Esophagus muscularis mucosa (tissue), 4 donors: ENCODE results near the gene PAQR7. TPM values are rescaled to one million over a fixed set of nuclear protein-coding genes. Genes with fewer than 3 reads are reported as not detected.

Experiments used
- DNase-seq: peaks from one replicate; pipeline ENCODE4 v3.0.0-alpha.2; 2017; ENCODE audit errors: extremely low spot score
- H3K27ac ChIP-seq, 4 donors: fragments of 200-600 bp; sonication (generic); replicated peaks in 1 of 4; 1 replicate in 3 of 4; 2 replicates in 1 of 4; pipeline ENCODE4 v1.5.1; 2016 to 2019; ENCODE audit warnings: mild to moderate bottlenecking in 1 of 4
- H3K27me3 ChIP-seq, 4 donors: fragments of 200-600 bp; sonication (generic); one replicate each; pipeline versions ENCODE4 v1.5.1 to v1.6.0; 2016 to 2019
- H3K36me3 ChIP-seq, 4 donors: fragments of 200-600 bp; sonication (generic); one replicate each; pipeline ENCODE4 v1.5.1; 2016 to 2019
- H3K4me1 ChIP-seq, 4 donors: fragments of 200-600 bp; sonication (generic); one replicate each; pipeline ENCODE4 v1.5.1; 2016 to 2019
- H3K4me3 ChIP-seq, 4 donors: fragments of 200-600 bp; sonication (generic); 1 replicate in 2 of 4; 2 replicates in 2 of 4; pipeline ENCODE4 v1.5.1; 2016 to 2019; ENCODE audit warnings: mild to moderate bottlenecking in 4 of 4, moderate library complexity in 1 of 4
- H3K9me3 ChIP-seq, 4 donors: fragments of 200-600 bp; sonication (generic); 1 replicate in 3 of 4; 2 replicates in 1 of 4; pipeline ENCODE4 v1.5.1; 2016 to 2019
- EP300 ChIP-seq: sonication (generic); formaldehyde crosslinking; IDR thresholded peaks from one replicate; pipeline ENCODE4 v1.6.1; 2017; ENCODE audit warnings: antibody characterized with exemption
- POLR2A ChIP-seq: fragments of 450-650 bp; IDR thresholded peaks from one replicate; pipeline ENCODE4 v1.6.1; 2017; ENCODE audit warnings: antibody characterized with exemption, moderate library complexity, mild to moderate bottlenecking, low read depth
- POLR2AphosphoS5 ChIP-seq, 2 donors: sonication (generic); formaldehyde crosslinking; IDR thresholded peaks; one replicate each; pipeline ENCODE4 v1.6.1; 2017; ENCODE audit warnings: antibody characterized with exemption in 2 of 2
- WGBS: methylation state at CpG from one replicate; pipeline ENCODE4 v1.1.5; 2018; 5-methylcytosine and 5-hydroxymethylcytosine counted together
- intact Hi-C: fragments of 100-400 bp; cut with DNase I; formaldehyde crosslinking; loops from one replicate; pipeline ENCODE4 v1.15.1; 2023
- total RNA-seq, 4 donors: library from RNA; depleted of rRNA; stranded (reverse); fragments of >200 nt; gene quantifications; one replicate each; pipeline versions ENCODE4 v1.1.0 to v1.2.1, GENCODE V29; 2016
- TF ChIP-seq, protein P1 (sequence below), 3 experiments: fragments of 200-600 bp in 2 of 3; fragments of 450-650 bp in 1 of 3; sonication (generic) in 2 of 3; IDR thresholded peaks; one replicate each; pipeline ENCODE4 v1.5.1; 2017 to 2019; ENCODE audit warnings: antibody characterized with exemption in 3 of 3, mild to moderate bottlenecking in 2 of 3, moderate library complexity in 1 of 3

PAQR7 gene
- total RNA-seq, 4 donors from 2014 or later = 4.6 to 9.3 (median 8.0) TPM

DNA sequence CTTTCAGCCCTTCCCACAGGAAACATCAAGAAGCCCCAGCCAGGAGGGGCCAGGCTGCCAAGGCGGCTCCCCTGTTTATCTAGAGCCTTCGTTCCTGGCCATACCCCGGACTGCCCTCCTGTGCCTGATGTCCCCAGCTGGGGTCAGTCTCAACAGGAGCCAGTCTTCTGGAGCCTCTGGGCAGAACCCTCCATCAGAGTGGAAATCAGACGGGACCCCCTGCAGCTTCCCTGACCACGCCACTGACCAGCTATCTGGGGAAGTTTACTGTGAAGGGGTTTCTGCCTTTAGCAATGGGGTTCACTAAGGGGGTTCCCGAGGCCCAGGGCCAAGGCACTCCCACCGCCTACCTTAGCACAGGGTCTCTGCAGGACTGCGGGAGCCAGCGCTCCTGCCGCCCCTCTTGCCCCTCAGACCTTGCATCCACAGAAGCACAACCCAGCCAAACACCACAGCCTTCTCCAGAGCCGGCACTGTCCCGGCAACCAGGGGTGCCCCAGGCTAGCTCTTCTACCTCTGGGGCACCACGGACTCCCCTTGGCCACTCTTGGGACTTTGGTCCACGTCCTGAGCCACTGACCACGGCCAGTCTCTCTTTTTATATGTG lies 59.3 kb downstream of the PAQR7 start:
- Histone ChIP-seq H3K36me3 (peaks cover 18 to 57% (median 55%) of the 10 kb centered on the region in 4 donors), H3K4me3 (no peak overlapping the region), H3K27me3 (no peaks in the 10 kb centered on the region), H3K4me1 (peaks cover 19 to 28% (median 23%) of the 10 kb centered on the region in 4 donors), H3K9me3 (no peaks in the 10 kb centered on the region), H3K27ac (no peak overlapping the region)
- TF ChIP-seq EP300 (no peak), POLR2AphosphoS5 (IDR thresholded peaks at IDR 0.05) (no peak), POLR2A (no peak)
- TF ChIP-seq, protein P1, sequence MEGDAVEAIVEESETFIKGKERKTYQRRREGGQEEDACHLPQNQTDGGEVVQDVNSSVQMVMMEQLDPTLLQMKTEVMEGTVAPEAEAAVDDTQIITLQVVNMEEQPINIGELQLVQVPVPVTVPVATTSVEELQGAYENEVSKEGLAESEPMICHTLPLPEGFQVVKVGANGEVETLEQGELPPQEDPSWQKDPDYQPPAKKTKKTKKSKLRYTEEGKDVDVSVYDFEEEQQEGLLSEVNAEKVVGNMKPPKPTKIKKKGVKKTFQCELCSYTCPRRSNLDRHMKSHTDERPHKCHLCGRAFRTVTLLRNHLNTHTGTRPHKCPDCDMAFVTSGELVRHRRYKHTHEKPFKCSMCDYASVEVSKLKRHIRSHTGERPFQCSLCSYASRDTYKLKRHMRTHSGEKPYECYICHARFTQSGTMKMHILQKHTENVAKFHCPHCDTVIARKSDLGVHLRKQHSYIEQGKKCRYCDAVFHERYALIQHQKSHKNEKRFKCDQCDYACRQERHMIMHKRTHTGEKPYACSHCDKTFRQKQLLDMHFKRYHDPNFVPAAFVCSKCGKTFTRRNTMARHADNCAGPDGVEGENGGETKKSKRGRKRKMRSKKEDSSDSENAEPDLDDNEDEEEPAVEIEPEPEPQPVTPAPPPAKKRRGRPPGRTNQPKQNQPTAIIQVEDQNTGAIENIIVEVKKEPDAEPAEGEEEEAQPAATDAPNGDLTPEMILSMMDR (IDR thresholded peaks at IDR 0.05) = no peak
- intact Hi-C loops = no loop called here
- DNase-seq = no peak
- 83% methylated on average over 8 of the region's 15 CpGs for WGBS

DNA sequence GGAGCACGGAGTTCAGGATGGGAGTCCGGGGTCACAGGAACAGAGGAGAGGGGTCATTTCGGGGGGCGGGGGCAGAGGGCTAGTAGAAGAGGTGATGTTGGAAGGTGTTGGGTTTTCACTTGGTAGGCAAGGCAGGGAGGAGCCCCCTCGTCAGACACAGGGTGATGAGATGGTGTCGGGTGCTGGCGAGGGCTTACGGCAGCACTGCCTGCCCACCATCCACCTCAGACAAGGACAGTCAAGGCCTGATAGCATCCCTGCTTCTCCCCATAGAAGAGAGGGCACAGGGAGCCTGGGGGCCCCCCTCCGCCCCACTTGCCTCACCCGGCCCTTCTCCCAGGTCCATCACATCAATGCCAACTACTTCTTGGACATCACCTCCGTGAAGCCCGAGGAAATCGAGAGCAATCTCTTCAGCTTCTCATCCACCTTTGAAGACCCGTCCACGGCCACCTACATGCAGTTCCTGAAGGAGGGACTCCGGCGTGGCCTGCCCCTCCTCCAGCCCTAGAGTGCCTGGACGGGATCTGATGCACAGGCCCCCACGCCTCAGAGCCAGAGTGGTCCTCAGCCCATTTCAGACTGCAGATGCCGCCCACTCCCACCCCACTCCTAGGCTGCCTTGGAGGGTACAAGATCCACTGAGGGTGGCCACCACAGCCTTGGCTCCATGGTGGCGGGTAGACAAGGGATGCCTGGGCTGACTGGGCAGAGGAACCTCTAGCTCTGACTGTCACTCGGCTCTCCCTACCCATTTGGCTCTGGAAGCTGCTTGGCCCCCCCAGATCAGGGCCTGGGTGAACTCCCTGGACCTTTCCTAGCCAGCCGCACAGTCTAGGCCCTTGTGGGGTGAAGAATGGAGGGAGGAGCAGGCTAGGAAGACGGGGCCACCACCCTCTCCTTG lies 60.0 kb downstream of the PAQR7 start:
- peaks cover 18 to 61% (median 60%) of the 10 kb centered on the region in 4 donors for H3K36me3 ChIP-seq
- no peaks in the 10 kb centered on the region for H3K9me3 ChIP-seq
- no peak for DNase-seq
- peaks cover 20 to 28% (median 24%) of the 10 kb centered on the region in 4 donors for H3K4me1 ChIP-seq
- intact Hi-C loops = no loop called here
- H3K27me3 ChIP-seq = no peaks in the 10 kb centered on the region
- no peak overlapping the region for H3K27ac ChIP-seq
- no peak for TF ChIP-seq POLR2AphosphoS5 (IDR thresholded peaks at IDR 0.05)
- TF ChIP-seq, protein P1 (IDR thresholded peaks at IDR 0.05) = no peak
- TF ChIP-seq POLR2A = no peak
- no peak for TF ChIP-seq EP300
- WGBS = 89% methylated on average over 19 of the region's 24 CpGs
- H3K4me3 ChIP-seq = no peak overlapping the region

DNA sequence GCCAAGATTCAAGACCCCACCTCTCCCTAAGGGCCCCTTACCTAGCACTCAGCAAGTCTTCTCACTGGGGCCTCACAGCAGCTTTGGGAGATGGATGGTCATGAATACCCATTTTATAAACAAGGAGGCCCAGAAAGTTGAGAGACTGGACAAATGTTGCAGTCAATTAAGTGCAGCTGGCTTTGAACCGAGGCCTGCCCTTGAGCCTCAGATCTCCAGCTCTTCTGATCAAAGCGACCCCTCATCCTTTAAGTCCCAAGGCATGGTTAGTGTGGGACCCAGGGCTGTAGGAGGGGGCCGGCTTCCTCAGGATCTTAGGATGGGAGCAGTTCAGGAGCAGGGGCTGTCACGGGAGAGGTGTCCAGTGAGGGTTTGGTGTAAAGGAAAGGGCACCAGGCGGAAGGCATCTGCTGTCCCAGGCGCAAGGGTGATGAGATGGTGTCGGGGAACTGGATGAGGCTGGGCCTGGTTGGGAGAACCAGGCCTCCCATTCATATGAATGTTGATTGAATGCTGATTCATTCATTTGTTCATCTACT lies 60.9 kb downstream of the PAQR7 start:
- H3K27me3 ChIP-seq = no peaks in the 10 kb centered on the region
- peaks cover 28 to 34% (median 30%) of the 10 kb centered on the region in 4 donors for H3K4me1 ChIP-seq
- H3K27ac ChIP-seq = no peak overlapping the region
- peaks cover 25 to 70% (median 69%) of the 10 kb centered on the region in 4 donors for H3K36me3 ChIP-seq
- intact Hi-C loops = loop anchor here (5.0 kb wide), 1 partner anchor 207 kb away; no protein-coding TSS in a partner anchor
- 85% methylated on average over 7 of the region's 7 CpGs for WGBS
- H3K9me3 ChIP-seq = no peaks in the 10 kb centered on the region
- DNase-seq = no peak
- TF ChIP-seq, protein P1 (IDR thresholded peaks at IDR 0.05) = no peak
- TF ChIP-seq EP300 = no peak
- TF ChIP-seq POLR2A = no peak
- TF ChIP-seq POLR2AphosphoS5 (IDR thresholded peaks at IDR 0.05) = no peak
- H3K4me3 ChIP-seq = no peak overlapping the region

DNA sequence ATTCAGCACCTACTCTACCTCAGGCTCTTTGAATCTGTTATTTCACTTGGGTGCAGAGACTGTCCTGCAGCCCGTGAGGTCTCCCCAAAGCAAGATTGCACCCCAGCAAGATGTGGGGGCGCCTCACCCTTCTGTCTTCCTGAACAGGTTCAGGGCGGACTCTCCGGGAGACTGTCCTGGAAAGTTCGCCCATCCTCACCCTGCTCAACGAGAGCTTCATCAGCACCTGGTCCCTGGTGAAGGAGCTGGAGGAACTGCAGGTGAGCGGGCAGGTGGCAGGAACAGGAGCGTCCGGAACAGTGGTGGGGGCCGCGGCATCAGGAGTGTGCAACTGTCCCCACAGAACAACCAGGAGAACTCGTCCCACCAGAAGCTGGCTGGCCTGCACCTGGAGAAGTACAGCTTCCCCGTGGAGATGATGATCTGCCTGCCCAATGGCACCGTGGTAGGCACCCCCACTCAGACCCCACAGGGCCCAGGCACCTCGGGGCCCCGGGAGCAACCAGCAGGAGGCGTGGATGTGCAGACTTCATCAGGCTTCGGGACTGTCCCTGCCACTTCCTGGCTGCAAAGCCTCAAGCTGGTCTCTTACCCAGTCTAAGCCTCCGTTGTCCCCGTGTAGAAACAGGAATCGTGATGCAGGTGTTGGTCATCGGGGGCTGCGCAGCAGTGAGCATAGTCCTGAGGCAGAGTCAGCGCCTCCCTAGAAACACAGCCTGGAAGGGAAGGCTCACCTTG lies 61.6 kb downstream of the PAQR7 start:
- WGBS = 90% methylated on average over 17 of the region's 24 CpGs
- intact Hi-C loops = loop anchor here (5.0 kb wide), 1 partner anchor 207 kb away; no protein-coding TSS in a partner anchor
- Histone ChIP-seq H3K9me3 (no peaks in the 10 kb centered on the region), H3K36me3 (peaks cover 32 to 77% (median 76%) of the 10 kb centered on the region in 4 donors), H3K4me1 (peaks cover 22 to 29% (median 27%) of the 10 kb centered on the region in 4 donors), H3K27me3 (no peaks in the 10 kb centered on the region), H3K27ac (no peak overlapping the region), H3K4me3 (no peak overlapping the region)
- TF ChIP-seq, protein P1 (IDR thresholded peaks at IDR 0.05) = no peak
- TF ChIP-seq EP300 (no peak), POLR2A (no peak), POLR2AphosphoS5 (IDR thresholded peaks at IDR 0.05) (no peak)
- no peak for DNase-seq
